H9 (cell line): ENCODE results near the gene FXYD2. TPM values are rescaled to one million over a fixed set of nuclear protein-coding genes. Genes with fewer than 3 reads are reported as not detected.

Experiments
- DNase-seq: peaks from one replicate; pipeline ENCODE4 v3.0.0-alpha.2; 2017
- H2AFZ ChIP-seq: one replicate; pipeline ENCODE4 v1.6.1; 2013; ENCODE audit warnings: mild to moderate bottlenecking, low read length, control low read depth, moderate library complexity
- H2AK5ac ChIP-seq: 2 replicates; pipeline ENCODE4 v1.6.1; 2013; ENCODE audit warnings: low read length, control low read depth, mixed read lengths; ENCODE audit not compliant: insufficient read length
- H2BK120ac ChIP-seq: one replicate; pipeline ENCODE4 v1.6.1; 2013; ENCODE audit warnings: low read depth, mild to moderate bottlenecking, low read length, control low read depth, inconsistent platforms; ENCODE audit not compliant: poor library complexity, severe bottlenecking
- H2BK12ac ChIP-seq: 2 replicates; pipeline ENCODE4 v1.6.1; 2013; ENCODE audit warnings: low read length, control low read depth, mixed read lengths, low read depth; ENCODE audit not compliant: insufficient read length
- H2BK15ac ChIP-seq: 2 replicates; pipeline ENCODE4 v1.6.1; 2013; ENCODE audit warnings: low read depth, low read length, control low read depth
- H2BK20ac ChIP-seq: one replicate; pipeline ENCODE4 v1.6.1; 2013; ENCODE audit warnings: low read depth, mild to moderate bottlenecking, low read length, control low read depth, inconsistent platforms; ENCODE audit not compliant: poor library complexity, severe bottlenecking
- H2BK5ac ChIP-seq: 2 replicates; pipeline ENCODE4 v1.6.1; 2013; ENCODE audit warnings: low read length, control low read depth, mixed read lengths; ENCODE audit not compliant: insufficient read length
- H3K14ac ChIP-seq: 2 replicates; pipeline ENCODE4 v1.6.1; 2013; ENCODE audit warnings: low read length, control low read depth; ENCODE audit not compliant: insufficient read depth
- H3K18ac ChIP-seq: 2 replicates; pipeline ENCODE4 v1.6.1; 2013; ENCODE audit warnings: low read depth, mild to moderate bottlenecking, mixed read lengths, low read length, control low read depth; ENCODE audit not compliant: insufficient read length
- H3K23ac ChIP-seq: 2 replicates; pipeline ENCODE4 v1.6.1; 2013; ENCODE audit warnings: low read length, control low read depth, mixed read lengths, low read depth; ENCODE audit not compliant: insufficient read length
- H3K23me2 ChIP-seq: 2 replicates; pipeline ENCODE4 v1.6.1; 2013; ENCODE audit warnings: low read depth, mild to moderate bottlenecking, mixed read lengths, low read length, control low read depth; ENCODE audit not compliant: insufficient read length, poor library complexity, severe bottlenecking
- H3K27ac ChIP-seq: 2 replicates; pipeline ENCODE4 v1.5.1; 2013; ENCODE audit warnings: low read length, control low read depth, mixed read lengths, low read depth; ENCODE audit not compliant: insufficient read length
- H3K27me3 ChIP-seq: 2 replicates; pipeline ENCODE4 v1.6.1; 2013; ENCODE audit warnings: low read length, control low read depth, inconsistent platforms; ENCODE audit not compliant: insufficient read depth
- H3K4ac ChIP-seq: 2 replicates; pipeline ENCODE4 v1.6.1; 2013; ENCODE audit warnings: low read depth, mild to moderate bottlenecking, control low read depth, inconsistent platforms, low read length, moderate library complexity
- H3K4me1 ChIP-seq: 2 replicates; pipeline ENCODE4 v1.6.1; 2013; ENCODE audit warnings: low read length, control low read depth, inconsistent platforms; ENCODE audit not compliant: insufficient read depth
- H3K4me2 ChIP-seq: 2 replicates; pipeline ENCODE4 v1.6.1; 2013; ENCODE audit warnings: low read length, control low read depth, mixed read lengths; ENCODE audit not compliant: insufficient read length, insufficient read depth
- H3K56ac ChIP-seq: 2 replicates; pipeline ENCODE4 v1.6.1; 2013; ENCODE audit warnings: low read depth, mild to moderate bottlenecking, mixed read lengths, low read length, control low read depth; ENCODE audit not compliant: insufficient read length
- H3K79me1 ChIP-seq: 2 replicates; pipeline ENCODE4 v1.6.1; 2013; ENCODE audit warnings: low read depth, mild to moderate bottlenecking, moderate library complexity, low read length, control low read depth, inconsistent platforms; ENCODE audit not compliant: insufficient read depth, poor library complexity, severe bottlenecking
- H3K79me2 ChIP-seq: 2 replicates; pipeline ENCODE4 v1.6.1; 2013; ENCODE audit warnings: low read length, control low read depth, inconsistent platforms; ENCODE audit not compliant: insufficient read depth
- H3K9ac ChIP-seq: 2 replicates; pipeline ENCODE4 v1.6.1; 2013; ENCODE audit warnings: low read length, control low read depth, mixed read lengths; ENCODE audit not compliant: insufficient read length; ENCODE audit errors: extremely low read depth
- H3K9me3 ChIP-seq: one replicate; pipeline ENCODE4 v1.6.1; 2013; ENCODE audit warnings: low read depth, low read length, inconsistent platforms; ENCODE audit not compliant: control insufficient read depth
- H3T11ph ChIP-seq: one replicate; pipeline ENCODE4 v1.6.1; 2013; ENCODE audit warnings: mild to moderate bottlenecking, low read length, control low read depth, inconsistent platforms
- H4K20me1 ChIP-seq: one replicate; pipeline ENCODE4 v1.6.1; 2013; ENCODE audit not compliant: control insufficient read depth, insufficient read length, insufficient read depth
- H4K5ac ChIP-seq: 2 replicates; pipeline ENCODE4 v1.6.1; 2013; ENCODE audit warnings: low read depth, mild to moderate bottlenecking, mixed read lengths, low read length, control low read depth; ENCODE audit not compliant: insufficient read length
- H4K8ac ChIP-seq: replicated peaks from 2 replicates; pipeline ENCODE4 v1.6.1; 2013; ENCODE audit warnings: low read length, control low read depth, mixed read lengths, low read depth; ENCODE audit not compliant: insufficient read length
- H4K91ac ChIP-seq: 2 replicates; pipeline ENCODE4 v1.6.1; 2013; ENCODE audit warnings: low read depth, mild to moderate bottlenecking, moderate library complexity, mixed read lengths, low read length, control low read depth; ENCODE audit not compliant: insufficient read length
- H3K27ac Mint-ChIP-seq, 3 experiments: 2 replicates in 2 of 3; 3 replicates in 1 of 3; pipeline ENCODE4 v1.8.0; 2020 to 2021; ENCODE audit warnings: mixed read lengths in 3 of 3, mild to moderate bottlenecking in 1 of 3, moderate library complexity in 1 of 3
- H3K27me3 Mint-ChIP-seq: 2 replicates; pipeline ENCODE4 v1.8.0; 2021; ENCODE audit warnings: low read depth, mild to moderate bottlenecking, moderate library complexity, mixed read lengths
- H3K36me3 Mint-ChIP-seq, 3 experiments: 2 replicates in 2 of 3; 3 replicates in 1 of 3; pipeline ENCODE4 v1.8.0; 2020 to 2021; ENCODE audit warnings: low read depth in 3 of 3, mixed read lengths in 3 of 3; ENCODE audit not compliant: insufficient read depth in 1 of 3
- H3K4me1 Mint-ChIP-seq, 2 experiments: 2 replicates each; pipeline ENCODE4 v1.8.0; 2020; ENCODE audit warnings: mixed read lengths in 2 of 2
- H3K4me3 Mint-ChIP-seq, 2 experiments: 2 replicates in 1 of 2; 3 replicates in 1 of 2; pipeline ENCODE4 v1.8.0; 2020 to 2021; ENCODE audit warnings: mild to moderate bottlenecking in 2 of 2, mixed read lengths in 2 of 2, moderate library complexity in 1 of 2
- H3K9me3 Mint-ChIP-seq, 2 experiments: 2 replicates in 1 of 2; 3 replicates in 1 of 2; pipeline ENCODE4 v1.8.0; 2020; ENCODE audit warnings: mild to moderate bottlenecking in 2 of 2, mixed read lengths in 2 of 2, moderate library complexity in 1 of 2
- CTCF ChIP-seq: fragments of 200-600 bp; sonication (generic); conservative IDR thresholded peaks from 3 replicates; pipeline ENCODE4 v1.8.0; 2021; ENCODE audit warnings: antibody characterized with exemption, mild to moderate bottlenecking
- WGBS: extraction: QIAGEN DNeasy Blood & Tissue Kit; methylation state at CpG from one replicate; pipeline ENCODE4 v1.1.7; 2013; ENCODE audit warnings: missing lambda C conversion rate, low lambda C conversion rate, mixed read lengths; ENCODE audit not compliant: insufficient read length; ENCODE audit errors: extremely low coverage; 5-methylcytosine and 5-hydroxymethylcytosine counted together
- total RNA-seq: library from RNA; stranded (reverse); gene quantifications from 2 replicates; pipeline ENCODE4 v1.2.1, GENCODE V29; 2021

Gene FXYD2
- total RNA-seq, 1 experiment from 2014 or later, result 0.79 TPM

GRCh38 chr11:117843666-117844484 lies 19.3 kb upstream of the FXYD2 start:
- Mint-ChIP-seq H3K9me3 (no peaks in the 10 kb centered on the region), H3K36me3 (peaks cover 0 to 12% (median 0%) of the 10 kb centered on the region in 3 experiments; a peak in 2 of 7 replicates), H3K4me1 (no peaks in the 10 kb centered on the region), H3K4me3 (no peak overlapping the region), H3K27ac (no peak overlapping the region), H3K27me3 (peaks cover 2% of the 10 kb centered on the region; the same call in 1 of the 2 replicates)
- Histone ChIP-seq H3K4ac (no peak overlapping the region), H3K79me1 (no peaks in the 10 kb centered on the region), H3K23me2 (no peaks in the 10 kb centered on the region), H3K9ac (no peak overlapping the region), H4K5ac (no peak overlapping the region), H3K79me2 (no peaks in the 10 kb centered on the region), H4K91ac (no peak overlapping the region), H2AFZ (no peak overlapping the region), H2AK5ac (no peak overlapping the region), H3K56ac (no peak overlapping the region), H3T11ph (no peak overlapping the region), H3K4me2 (no peak overlapping the region), H2BK15ac (no peak overlapping the region), H2BK12ac (no peak overlapping the region), H3K23ac (no peak overlapping the region), H3K18ac (no peak overlapping the region), H3K4me1 (no peaks in the 10 kb centered on the region), H4K20me1 (no peaks in the 10 kb centered on the region), H3K9me3 (no peaks in the 10 kb centered on the region), H2BK120ac (no peak overlapping the region), H2BK20ac (no peak overlapping the region), H3K27ac (no peak overlapping the region), H3K14ac (no peak overlapping the region), H2BK5ac (no peak overlapping the region), H4K8ac (no peak overlapping the region), H3K27me3 (no peaks in the 10 kb centered on the region)
- TF ChIP-seq CTCF, result peak; percentile 96
- peak; percentile 74 for DNase-seq
- whole genome bisulfite sequencing, result no CpG with 5 or more reads among the region's 9 CpGs
